HG02938 (cell line): ENCODE results near the gene MEX3D.
"Not testable (repeated sequence)": the region's sequence is repeated elsewhere in the genome, so short reads cannot be mapped to it uniquely, and the experiment has no call there.

ENCODE experiments used
- ATAC-seq: cut with Tn5 transposase; IDR thresholded peaks from one replicate; pipeline ENCODE4 v1.9.1; 2021; ENCODE audit warnings: mild to moderate bottlenecking, moderate library complexity; ENCODE audit not compliant: unreplicated experiment

Gene MEX3D

GRCh38 chr19:1540365-1540925 is 27.7 kb downstream of the MEX3D start:
- ATAC-seq, result no peak

GRCh38 chr19:1539749-1540148 is 28.4 kb downstream of the MEX3D start:
- ATAC-seq, result not testable (repeated sequence)

GRCh38 chr19:1538978-1539377 is 29.1 kb downstream of the MEX3D start:
- no peak for ATAC-seq

GRCh38 chr19:1535699-1536098 is 32.4 kb downstream of the MEX3D start:
- ATAC-seq, result not testable (repeated sequence)

GRCh38 chr19:1534972-1535371 is 33.2 kb downstream of the MEX3D start:
- ATAC-seq, result no peak

- no peak for ATAC-seq
Observed at GRCh38 chr19:1533510-1534150, 34.5 kb downstream of the MEX3D start.

GRCh38 chr19:1532003-1532402 is 36.1 kb downstream of the MEX3D start:
- ATAC-seq, result no peak

- no peak for ATAC-seq
Observed at GRCh38 chr19:1531587-1531986, 36.5 kb downstream of the MEX3D start.

- ATAC-seq, result not testable (repeated sequence)
Observed at GRCh38 chr19:1530856-1531255, 37.3 kb downstream of the MEX3D start.

GRCh38 chr19:1529430-1529816 is 38.7 kb downstream of the MEX3D start:
- ATAC-seq, result no peak

- no peak for ATAC-seq
Observed at GRCh38 chr19:1528596-1529429, 39.3 kb downstream of the MEX3D start.

- no peak for ATAC-seq
Observed at GRCh38 chr19:1527650-1528309, 40.3 kb downstream of the MEX3D start.

- ATAC-seq, result no peak
Observed at GRCh38 chr19:1526979-1527649, 41.0 kb downstream of the MEX3D start.

GRCh38 chr19:1526066-1526778 is 41.9 kb downstream of the MEX3D start:
- no peak for ATAC-seq

GRCh38 chr19:1525343-1525742 is 42.8 kb downstream of the MEX3D start:
- ATAC-seq, result no peak

GRCh38 chr19:1524972-1525325 is 43.2 kb downstream of the MEX3D start:
- no peak for ATAC-seq

- ATAC-seq, result no peak
Observed at GRCh38 chr19:1524287-1524971, 43.7 kb downstream of the MEX3D start.

- no peak for ATAC-seq
Observed at GRCh38 chr19:1523412-1524286, 44.5 kb downstream of the MEX3D start, which contains the start of gene PLK5. PLK5 (plus strand) TSS chr19:1524077; CDS start chr19:1526997, 2,920 bp downstream.

GRCh38 chr19:1522838-1523237 is 45.3 kb downstream of the MEX3D start:
- ATAC-seq, result no peak
